H9 (cell line): Measurements from ENCODE around the gene COL4A6. TPM values are rescaled to one million over a fixed set of nuclear protein-coding genes. Genes with fewer than 3 reads are reported as not detected.

ENCODE experiments used
- DNase-seq: peaks from one replicate; pipeline ENCODE4 v3.0.0-alpha.2; 2017
- H2AFZ ChIP-seq: one replicate; pipeline ENCODE4 v1.6.1; 2013; ENCODE audit warnings: mild to moderate bottlenecking, low read length, control low read depth, moderate library complexity
- H2AK5ac ChIP-seq: 2 replicates; pipeline ENCODE4 v1.6.1; 2013; ENCODE audit warnings: low read length, control low read depth, mixed read lengths; ENCODE audit not compliant: insufficient read length
- H2BK120ac ChIP-seq: one replicate; pipeline ENCODE4 v1.6.1; 2013; ENCODE audit warnings: low read depth, mild to moderate bottlenecking, low read length, control low read depth, inconsistent platforms; ENCODE audit not compliant: poor library complexity, severe bottlenecking
- H2BK12ac ChIP-seq: 2 replicates; pipeline ENCODE4 v1.6.1; 2013; ENCODE audit warnings: low read length, control low read depth, mixed read lengths, low read depth; ENCODE audit not compliant: insufficient read length
- H2BK15ac ChIP-seq: 2 replicates; pipeline ENCODE4 v1.6.1; 2013; ENCODE audit warnings: low read depth, low read length, control low read depth
- H2BK20ac ChIP-seq: one replicate; pipeline ENCODE4 v1.6.1; 2013; ENCODE audit warnings: low read depth, mild to moderate bottlenecking, low read length, control low read depth, inconsistent platforms; ENCODE audit not compliant: poor library complexity, severe bottlenecking
- H2BK5ac ChIP-seq: 2 replicates; pipeline ENCODE4 v1.6.1; 2013; ENCODE audit warnings: low read length, control low read depth, mixed read lengths; ENCODE audit not compliant: insufficient read length
- H3K14ac ChIP-seq: 2 replicates; pipeline ENCODE4 v1.6.1; 2013; ENCODE audit warnings: low read length, control low read depth; ENCODE audit not compliant: insufficient read depth
- H3K18ac ChIP-seq: 2 replicates; pipeline ENCODE4 v1.6.1; 2013; ENCODE audit warnings: low read depth, mild to moderate bottlenecking, mixed read lengths, low read length, control low read depth; ENCODE audit not compliant: insufficient read length
- H3K23ac ChIP-seq: 2 replicates; pipeline ENCODE4 v1.6.1; 2013; ENCODE audit warnings: low read length, control low read depth, mixed read lengths, low read depth; ENCODE audit not compliant: insufficient read length
- H3K23me2 ChIP-seq: 2 replicates; pipeline ENCODE4 v1.6.1; 2013; ENCODE audit warnings: low read depth, mild to moderate bottlenecking, mixed read lengths, low read length, control low read depth; ENCODE audit not compliant: insufficient read length, poor library complexity, severe bottlenecking
- H3K27ac ChIP-seq: 2 replicates; pipeline ENCODE4 v1.5.1; 2013; ENCODE audit warnings: low read length, control low read depth, mixed read lengths, low read depth; ENCODE audit not compliant: insufficient read length
- H3K27me3 ChIP-seq: 2 replicates; pipeline ENCODE4 v1.6.1; 2013; ENCODE audit warnings: low read length, control low read depth, inconsistent platforms; ENCODE audit not compliant: insufficient read depth
- H3K4ac ChIP-seq: 2 replicates; pipeline ENCODE4 v1.6.1; 2013; ENCODE audit warnings: low read depth, mild to moderate bottlenecking, control low read depth, inconsistent platforms, low read length, moderate library complexity
- H3K4me1 ChIP-seq: 2 replicates; pipeline ENCODE4 v1.6.1; 2013; ENCODE audit warnings: low read length, control low read depth, inconsistent platforms; ENCODE audit not compliant: insufficient read depth
- H3K4me2 ChIP-seq: 2 replicates; pipeline ENCODE4 v1.6.1; 2013; ENCODE audit warnings: low read length, control low read depth, mixed read lengths; ENCODE audit not compliant: insufficient read length, insufficient read depth
- H3K56ac ChIP-seq: 2 replicates; pipeline ENCODE4 v1.6.1; 2013; ENCODE audit warnings: low read depth, mild to moderate bottlenecking, mixed read lengths, low read length, control low read depth; ENCODE audit not compliant: insufficient read length
- H3K79me1 ChIP-seq: 2 replicates; pipeline ENCODE4 v1.6.1; 2013; ENCODE audit warnings: low read depth, mild to moderate bottlenecking, moderate library complexity, low read length, control low read depth, inconsistent platforms; ENCODE audit not compliant: insufficient read depth, poor library complexity, severe bottlenecking
- H3K79me2 ChIP-seq: 2 replicates; pipeline ENCODE4 v1.6.1; 2013; ENCODE audit warnings: low read length, control low read depth, inconsistent platforms; ENCODE audit not compliant: insufficient read depth
- H3K9ac ChIP-seq: 2 replicates; pipeline ENCODE4 v1.6.1; 2013; ENCODE audit warnings: low read length, control low read depth, mixed read lengths; ENCODE audit not compliant: insufficient read length; ENCODE audit errors: extremely low read depth
- H3K9me3 ChIP-seq: one replicate; pipeline ENCODE4 v1.6.1; 2013; ENCODE audit warnings: low read depth, low read length, inconsistent platforms; ENCODE audit not compliant: control insufficient read depth
- H3T11ph ChIP-seq: one replicate; pipeline ENCODE4 v1.6.1; 2013; ENCODE audit warnings: mild to moderate bottlenecking, low read length, control low read depth, inconsistent platforms
- H4K20me1 ChIP-seq: one replicate; pipeline ENCODE4 v1.6.1; 2013; ENCODE audit not compliant: control insufficient read depth, insufficient read length, insufficient read depth
- H4K5ac ChIP-seq: 2 replicates; pipeline ENCODE4 v1.6.1; 2013; ENCODE audit warnings: low read depth, mild to moderate bottlenecking, mixed read lengths, low read length, control low read depth; ENCODE audit not compliant: insufficient read length
- H4K8ac ChIP-seq: replicated peaks from 2 replicates; pipeline ENCODE4 v1.6.1; 2013; ENCODE audit warnings: low read length, control low read depth, mixed read lengths, low read depth; ENCODE audit not compliant: insufficient read length
- H4K91ac ChIP-seq: 2 replicates; pipeline ENCODE4 v1.6.1; 2013; ENCODE audit warnings: low read depth, mild to moderate bottlenecking, moderate library complexity, mixed read lengths, low read length, control low read depth; ENCODE audit not compliant: insufficient read length
- H3K27ac Mint-ChIP-seq, 3 experiments: 2 replicates in 2 of 3; 3 replicates in 1 of 3; pipeline ENCODE4 v1.8.0; 2020 to 2021; ENCODE audit warnings: mixed read lengths in 3 of 3, mild to moderate bottlenecking in 1 of 3, moderate library complexity in 1 of 3
- H3K27me3 Mint-ChIP-seq: 2 replicates; pipeline ENCODE4 v1.8.0; 2021; ENCODE audit warnings: low read depth, mild to moderate bottlenecking, moderate library complexity, mixed read lengths
- H3K36me3 Mint-ChIP-seq, 3 experiments: 2 replicates in 2 of 3; 3 replicates in 1 of 3; pipeline ENCODE4 v1.8.0; 2020 to 2021; ENCODE audit warnings: low read depth in 3 of 3, mixed read lengths in 3 of 3; ENCODE audit not compliant: insufficient read depth in 1 of 3
- H3K4me1 Mint-ChIP-seq, 2 experiments: 2 replicates each; pipeline ENCODE4 v1.8.0; 2020; ENCODE audit warnings: mixed read lengths in 2 of 2
- H3K4me3 Mint-ChIP-seq, 2 experiments: 2 replicates in 1 of 2; 3 replicates in 1 of 2; pipeline ENCODE4 v1.8.0; 2020 to 2021; ENCODE audit warnings: mild to moderate bottlenecking in 2 of 2, mixed read lengths in 2 of 2, moderate library complexity in 1 of 2
- H3K9me3 Mint-ChIP-seq, 2 experiments: 2 replicates in 1 of 2; 3 replicates in 1 of 2; pipeline ENCODE4 v1.8.0; 2020; ENCODE audit warnings: mild to moderate bottlenecking in 2 of 2, mixed read lengths in 2 of 2, moderate library complexity in 1 of 2
- CTCF ChIP-seq: fragments of 200-600 bp; sonication (generic); conservative IDR thresholded peaks from 3 replicates; pipeline ENCODE4 v1.8.0; 2021; ENCODE audit warnings: antibody characterized with exemption, mild to moderate bottlenecking
- WGBS: extraction: QIAGEN DNeasy Blood & Tissue Kit; methylation state at CpG from one replicate; pipeline ENCODE4 v1.1.7; 2013; ENCODE audit warnings: missing lambda C conversion rate, low lambda C conversion rate, mixed read lengths; ENCODE audit not compliant: insufficient read length; ENCODE audit errors: extremely low coverage; 5-methylcytosine and 5-hydroxymethylcytosine counted together
- total RNA-seq: library from RNA; stranded (reverse); gene quantifications from 2 replicates; pipeline ENCODE4 v1.2.1, GENCODE V29; 2021

The COL4A6 gene
- total RNA-seq, 1 experiment from 2014 or later = 16.7 TPM

- Histone ChIP-seq H3K14ac (no peak overlapping the region), H3K79me2 (no peaks in the 10 kb centered on the region), H3K27me3 (no peaks in the 10 kb centered on the region), H2AK5ac (no peak overlapping the region), H3K4me2 (no peak overlapping the region), H3K79me1 (no peaks in the 10 kb centered on the region), H4K5ac (no peak overlapping the region), H2BK12ac (no peak overlapping the region), H2BK120ac (no peak overlapping the region), H3K4ac (no peak overlapping the region), H4K8ac (no peak overlapping the region), H2BK20ac (no peak overlapping the region), H3K18ac (no peak overlapping the region), H4K91ac (no peak overlapping the region), H3T11ph (no peak overlapping the region), H2AFZ (no peak overlapping the region), H3K56ac (no peak overlapping the region), H3K23ac (no peak overlapping the region), H3K9ac (no peak overlapping the region), H3K4me1 (peaks cover 2% of the 10 kb centered on the region; the same call in 1 of the 2 replicates), H2BK5ac (no peak overlapping the region), H3K23me2 (no peaks in the 10 kb centered on the region), H4K20me1 (no peaks in the 10 kb centered on the region), H3K27ac (no peak overlapping the region), H2BK15ac (no peak overlapping the region), H3K9me3 (no peaks in the 10 kb centered on the region)
- Mint-ChIP-seq H3K27me3 (no peaks in the 10 kb centered on the region), H3K4me3 (no peak overlapping the region), H3K36me3 (no peaks in the 10 kb centered on the region; a peak in 1 of 7 replicates), H3K27ac (no peak overlapping the region), H3K4me1 (peaks cover 11% of the 10 kb centered on the region in 2 experiments), H3K9me3 (no peaks in the 10 kb centered on the region)
- no peak for DNase-seq
- WGBS = no CpG with 5 or more reads among the region's 5 CpGs
- TF ChIP-seq CTCF = peak; percentile 87
These were observed 134.0 kb downstream of the COL4A6 start for GRCh38 chrX:108304210-108304609.
